ENCODE data around the gene KIAA1755. TPM values are rescaled to one million over a fixed set of nuclear protein-coding genes. Genes with fewer than 3 reads are reported as not detected.
A peak's percentile ranks its signal among the peaks of the same experiment; 100 is the strongest.

Gene KIAA1755
- total RNA-seq, 1 donor from 2014 or later, result not detected

GRCh38 chr20:38165089-38165965 is 95.2 kb downstream of the KIAA1755 start, which contains the start of gene TGM2:
Gene TGM2 (minus strand): TSS chr20:38165270. CDS start chr20:38165198, 72 bp downstream.
- Mint-ChIP-seq H3K9me3 (no peaks in the 10 kb centered on the region), H3K36me3 (ENCODE audit: low read depth) (no peaks in the 10 kb centered on the region), H3K27ac (no peak within 1 kb of the TSS), H3K4me3 (peak within 1 kb of the TSS; percentile 75), H3K4me1 (peaks cover 29% of the 10 kb centered on the region), H3K27me3 (no peaks in the 10 kb centered on the region)
- POLR2A ChIA-PET, result interaction anchor here (1.1 kb wide), 1 partner anchor 93 kb away, joined by 3 read pairs; no protein-coding TSS in a partner anchor
- TF ChIP-seq CTCF (IDR thresholded peaks at IDR 0.05), result no peak
- CTCF ChIA-PET, result interaction anchor here (0.6 to 3.8 kb wide), 9 partner anchors 56 to 109 kb away, joined by 3 to 40 read pairs (median 10); no protein-coding TSS in a partner anchor
- intact Hi-C loops (cut with micrococcal nuclease), result loop anchor here (1.0 to 5.0 kb wide), 5 partner anchors 48 to 108 kb away; no protein-coding TSS in a partner anchor
- peak; percentile 74 for DNase-seq
- ATAC-seq (ENCODE audit: low read depth), result peak; percentile 94

GRCh38 chr20:38164624-38165088 is 95.9 kb downstream of the KIAA1755 start:
- Mint-ChIP-seq H3K27me3 (no peaks in the 10 kb centered on the region), H3K27ac (no peak overlapping the region), H3K4me1 (peaks cover 25% of the 10 kb centered on the region), H3K9me3 (no peaks in the 10 kb centered on the region), H3K4me3 (peak overlapping the region; percentile 75), H3K36me3 (ENCODE audit: low read depth) (no peaks in the 10 kb centered on the region)
- ChIA-PET POLR2A (interaction anchor here (1.1 to 1.2 kb wide), 2 partner anchors 91 to 92 kb away, joined by 3 to 4 read pairs; no protein-coding TSS in a partner anchor), CTCF (interaction anchor here (0.6 to 2.9 kb wide), 6 partner anchors 57 to 108 kb away, joined by 3 to 40 read pairs (median 3); no protein-coding TSS in a partner anchor)
- intact Hi-C loops (cut with micrococcal nuclease), result loop anchor here (1.0 to 5.0 kb wide), 5 partner anchors 47 to 107 kb away; no protein-coding TSS in a partner anchor
- DNase-seq (no peak), ATAC-seq (ENCODE audit: low read depth) (no peak)
- no peak for TF ChIP-seq CTCF (IDR thresholded peaks at IDR 0.05)

GRCh38 chr20:38164069-38164468 is 96.5 kb downstream of the KIAA1755 start:
- no peak for ATAC-seq (ENCODE audit: low read depth)
- no peak for DNase-seq
- Mint-ChIP-seq H3K4me3 (no peak overlapping the region), H3K9me3 (no peaks in the 10 kb centered on the region), H3K4me1 (peaks cover 23% of the 10 kb centered on the region), H3K36me3 (ENCODE audit: low read depth) (no peaks in the 10 kb centered on the region), H3K27me3 (no peaks in the 10 kb centered on the region), H3K27ac (no peak overlapping the region)
- TF ChIP-seq CTCF (IDR thresholded peaks at IDR 0.05), result no peak
- intact Hi-C loops (cut with micrococcal nuclease), result no loop called here
- ChIA-PET CTCF (interaction anchor here (0.8 to 2.9 kb wide), 6 partner anchors 13 to 108 kb away, joined by 3 to 40 read pairs (median 3); no protein-coding TSS in a partner anchor), POLR2A (interaction anchor here (1.2 to 1.8 kb wide), 2 partner anchors 88 to 90 kb away, joined by 4 to 5 read pairs; no protein-coding TSS in a partner anchor)

GRCh38 chr20:38162878-38163875 is 97.4 kb downstream of the KIAA1755 start:
- no peak overlapping the region for H3K27ac Mint-ChIP-seq
- CTCF ChIA-PET, result interaction anchor here (1.1 to 2.9 kb wide), 4 partner anchors 13 to 105 kb away, joined by 3 to 40 read pairs (median 18); no protein-coding TSS in a partner anchor
- no peak overlapping the region for H3K4me3 Mint-ChIP-seq
- ATAC-seq (ENCODE audit: low read depth) (no peak), DNase-seq (no peak)
- POLR2A ChIA-PET, result interaction anchor here (1.2 to 1.8 kb wide), 2 partner anchors 87 to 90 kb away, joined by 4 to 5 read pairs; no protein-coding TSS in a partner anchor
- peaks cover 14% of the 10 kb centered on the region for H3K4me1 Mint-ChIP-seq
- H3K9me3 Mint-ChIP-seq, result no peaks in the 10 kb centered on the region
- intact Hi-C loops (cut with micrococcal nuclease), result no loop called here
- H3K27me3 Mint-ChIP-seq, result no peaks in the 10 kb centered on the region
- no peaks in the 10 kb centered on the region for H3K36me3 Mint-ChIP-seq (ENCODE audit: low read depth)
- no peak for TF ChIP-seq CTCF (IDR thresholded peaks at IDR 0.05)

Data from activated B cell treated with CpG ODN at 0.5 μM for 24 hours (primary cell).